ENCODE data around the gene GARNL3. TPM values are rescaled to one million over a fixed set of nuclear protein-coding genes. Genes with fewer than 3 reads are reported as not detected.
A peak's percentile ranks its signal among the peaks of the same experiment; 100 is the strongest.

The GARNL3 gene
- total RNA-seq, 1 donor from 2014 or later = 5.4 TPM

- peak; percentile 41 for TF ChIP-seq CTCF (IDR thresholded peaks at IDR 0.05; ENCODE audit: insufficient read depth, low read depth, low read length)
- TF ChIP-seq EZH2 (IDR thresholded peaks at IDR 0.05; ENCODE audit: insufficient read depth, low read length) = no peak
- Mint-ChIP-seq H3K27me3 (ENCODE audit: low read depth, unreplicated experiment) (no peaks in the 10 kb centered on the region), H3K36me3 (ENCODE audit: low read depth, unreplicated experiment) (peaks cover 7% of the 10 kb centered on the region), H3K27ac (ENCODE audit: unreplicated experiment) (no peak overlapping the region), H3K9me3 (ENCODE audit: unreplicated experiment) (no peaks in the 10 kb centered on the region), H3K4me1 (ENCODE audit: low read depth, unreplicated experiment) (peaks cover 8% of the 10 kb centered on the region), H3K4me3 (ENCODE audit: unreplicated experiment) (no peak overlapping the region)
- no peak overlapping the region for H3K4me3 ChIP-seq (ENCODE audit: insufficient read depth, low read depth, low read length)
- no peaks in the 10 kb centered on the region for H3K9me3 ChIP-seq (ENCODE audit: insufficient read depth, low read depth, low read length)
- H3K9ac ChIP-seq (ENCODE audit: low read length) = no peak overlapping the region
- no peaks in the 10 kb centered on the region for H3K36me3 ChIP-seq (ENCODE audit: insufficient read depth, low read length)
- no peak for FAIRE-seq
- H3K79me2 ChIP-seq (ENCODE audit: insufficient read depth, low read length) = no peaks in the 10 kb centered on the region
- peak overlapping the region; percentile 20 for H2AFZ ChIP-seq (ENCODE audit: low read depth, low read length)
- no peak overlapping the region for H3K27ac ChIP-seq (ENCODE audit: low read depth, low read length)
- H3K27me3 ChIP-seq (ENCODE audit: insufficient read depth, low read length) = no peaks in the 10 kb centered on the region
- H3K4me1 ChIP-seq (ENCODE audit: insufficient read depth, low read length) = no peaks in the 10 kb centered on the region
- peak overlapping the region; percentile 40 for H3K4me2 ChIP-seq (ENCODE audit: low read length)
- no peaks in the 10 kb centered on the region for H4K20me1 ChIP-seq (ENCODE audit: insufficient read depth, low read length)
- peak; percentile 59 for DNase-seq (ENCODE audit: low read depth)
These were observed 46.7 kb downstream of the GARNL3 start for GRCh38 chr9:127311239-127311741.

GRCh38 chr9:127313042-127313560, 48.5 kb downstream of the GARNL3 start:
- H3K4me1 ChIP-seq (ENCODE audit: insufficient read depth, low read length) = peaks cover 8% of the 10 kb centered on the region
- H3K4me2 ChIP-seq (ENCODE audit: low read length) = no peak overlapping the region
- DNase-seq (ENCODE audit: low read depth) (no peak), FAIRE-seq (no peak)
- Mint-ChIP-seq H3K4me1 (ENCODE audit: low read depth, unreplicated experiment) (peaks cover 9% of the 10 kb centered on the region), H3K36me3 (ENCODE audit: low read depth, unreplicated experiment) (peaks cover 7% of the 10 kb centered on the region), H3K4me3 (ENCODE audit: unreplicated experiment) (no peak overlapping the region), H3K27me3 (ENCODE audit: low read depth, unreplicated experiment) (no peaks in the 10 kb centered on the region), H3K9me3 (ENCODE audit: unreplicated experiment) (no peaks in the 10 kb centered on the region), H3K27ac (ENCODE audit: unreplicated experiment) (no peak overlapping the region)
- H2AFZ ChIP-seq (ENCODE audit: low read depth, low read length) = no peak overlapping the region
- no peak overlapping the region for H3K9ac ChIP-seq (ENCODE audit: low read length)
- H4K20me1 ChIP-seq (ENCODE audit: insufficient read depth, low read length) = no peaks in the 10 kb centered on the region
- H3K27ac ChIP-seq (ENCODE audit: low read depth, low read length) = no peak overlapping the region
- no peaks in the 10 kb centered on the region for H3K27me3 ChIP-seq (ENCODE audit: insufficient read depth, low read length)
- TF ChIP-seq EZH2 (IDR thresholded peaks at IDR 0.05; ENCODE audit: insufficient read depth, low read length) = no peak
- no peak for TF ChIP-seq CTCF (IDR thresholded peaks at IDR 0.05; ENCODE audit: insufficient read depth, low read depth, low read length)
- no peak overlapping the region for H3K4me3 ChIP-seq (ENCODE audit: insufficient read depth, low read depth, low read length)
- H3K79me2 ChIP-seq (ENCODE audit: insufficient read depth, low read length) = no peaks in the 10 kb centered on the region
- no peaks in the 10 kb centered on the region for H3K9me3 ChIP-seq (ENCODE audit: insufficient read depth, low read depth, low read length)
- no peaks in the 10 kb centered on the region for H3K36me3 ChIP-seq (ENCODE audit: insufficient read depth, low read length)

GRCh38 chr9:127314911-127315310, 50.3 kb downstream of the GARNL3 start:
- TF ChIP-seq EZH2 (IDR thresholded peaks at IDR 0.05; ENCODE audit: insufficient read depth, low read length) (no peak), CTCF (IDR thresholded peaks at IDR 0.05; ENCODE audit: insufficient read depth, low read depth, low read length) (no peak)
- Histone ChIP-seq H3K4me3 (ENCODE audit: insufficient read depth, low read depth, low read length) (no peak overlapping the region), H2AFZ (ENCODE audit: low read depth, low read length) (no peak overlapping the region), H3K36me3 (ENCODE audit: insufficient read depth, low read length) (no peaks in the 10 kb centered on the region), H3K79me2 (ENCODE audit: insufficient read depth, low read length) (no peaks in the 10 kb centered on the region), H4K20me1 (ENCODE audit: insufficient read depth, low read length) (no peaks in the 10 kb centered on the region), H3K4me1 (ENCODE audit: insufficient read depth, low read length) (peaks cover 17% of the 10 kb centered on the region), H3K9me3 (ENCODE audit: insufficient read depth, low read depth, low read length) (no peaks in the 10 kb centered on the region), H3K9ac (ENCODE audit: low read length) (no peak overlapping the region), H3K4me2 (ENCODE audit: low read length) (no peak overlapping the region), H3K27me3 (ENCODE audit: insufficient read depth, low read length) (no peaks in the 10 kb centered on the region), H3K27ac (ENCODE audit: low read depth, low read length) (no peak overlapping the region)
- Mint-ChIP-seq H3K9me3 (ENCODE audit: unreplicated experiment) (no peaks in the 10 kb centered on the region), H3K36me3 (ENCODE audit: low read depth, unreplicated experiment) (peaks cover 7% of the 10 kb centered on the region), H3K4me3 (ENCODE audit: unreplicated experiment) (peak overlapping the region; percentile 34), H3K27me3 (ENCODE audit: low read depth, unreplicated experiment) (no peaks in the 10 kb centered on the region), H3K4me1 (ENCODE audit: low read depth, unreplicated experiment) (peaks cover 6% of the 10 kb centered on the region), H3K27ac (ENCODE audit: unreplicated experiment) (no peak overlapping the region)
- FAIRE-seq = no peak
- no peak for DNase-seq (ENCODE audit: low read depth)

All from astrocyte (in vitro differentiated cells and primary cell).